ENCODE data around the gene RAD52.

Gene RAD52

DNA sequence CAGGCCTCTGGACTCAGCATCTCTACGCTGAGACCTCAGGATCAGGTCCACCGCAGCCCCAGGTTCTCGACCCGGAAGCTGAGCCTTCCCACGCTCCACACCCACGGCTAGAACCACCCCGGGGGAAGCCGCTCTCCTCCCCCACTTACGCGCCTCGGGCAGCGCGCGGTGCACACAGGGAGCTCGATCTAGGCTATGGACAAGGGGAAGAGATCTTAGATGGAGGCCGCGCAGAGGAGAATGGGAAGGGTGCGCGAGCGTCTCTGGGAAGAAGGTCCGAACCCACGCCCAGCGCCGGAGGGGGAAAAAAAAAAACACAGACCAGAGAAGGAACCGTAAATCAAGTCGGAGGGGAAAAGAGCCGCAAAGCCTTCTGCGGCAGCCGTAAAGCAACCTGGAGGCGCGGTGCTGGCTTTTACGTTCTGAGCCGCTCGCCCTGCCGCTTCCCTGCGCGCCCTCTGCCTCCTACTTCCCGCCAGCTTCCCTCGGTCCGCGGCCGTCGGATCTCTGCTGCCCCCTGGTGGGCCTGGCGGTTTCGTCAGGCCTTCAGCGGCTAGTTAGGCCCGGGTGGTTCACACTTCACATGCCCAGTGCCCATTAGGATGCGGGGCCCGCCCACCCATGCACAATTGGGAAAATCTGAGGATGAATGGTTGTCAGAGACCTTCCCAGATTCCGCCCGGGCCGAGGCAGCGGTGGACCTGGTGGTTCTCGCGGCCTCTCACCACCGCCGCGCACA lies at the start of gene RAD52:
Gene RAD52, minus strand, starts transcription at position 242 of the 739 bp plus-strand sequence. CDS start 16,636 bp downstream, outside the sequence.
- DNase-seq (ENCODE audit: low read depth): peak; percentile 95

GRCh38 chr12:998020-998874 lies 48.8 kb upstream of the RAD52 start:
- DNase-seq (ENCODE audit: low read depth): no peak

DNA sequence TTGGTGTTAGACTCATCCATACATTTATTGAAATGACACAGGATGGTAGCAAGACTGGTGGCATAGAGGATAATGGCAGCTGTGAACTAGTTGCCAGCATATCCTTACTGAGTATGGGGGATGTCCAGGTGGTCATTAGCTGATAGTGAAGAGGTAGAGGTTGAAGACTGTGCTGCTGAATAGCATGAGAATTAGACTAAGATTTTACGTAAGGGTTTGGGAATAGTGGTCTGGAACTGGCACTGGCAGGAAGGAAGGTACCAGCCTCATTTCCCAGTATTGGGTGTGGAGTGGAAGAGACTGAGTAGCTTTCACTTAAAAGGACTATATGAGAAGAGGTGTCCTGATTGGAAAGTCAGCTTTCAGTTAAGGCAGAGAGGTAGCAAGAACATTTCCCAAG lies 48.0 kb upstream of the RAD52 start:
- no peak for DNase-seq (ENCODE audit: low read depth)

DNA sequence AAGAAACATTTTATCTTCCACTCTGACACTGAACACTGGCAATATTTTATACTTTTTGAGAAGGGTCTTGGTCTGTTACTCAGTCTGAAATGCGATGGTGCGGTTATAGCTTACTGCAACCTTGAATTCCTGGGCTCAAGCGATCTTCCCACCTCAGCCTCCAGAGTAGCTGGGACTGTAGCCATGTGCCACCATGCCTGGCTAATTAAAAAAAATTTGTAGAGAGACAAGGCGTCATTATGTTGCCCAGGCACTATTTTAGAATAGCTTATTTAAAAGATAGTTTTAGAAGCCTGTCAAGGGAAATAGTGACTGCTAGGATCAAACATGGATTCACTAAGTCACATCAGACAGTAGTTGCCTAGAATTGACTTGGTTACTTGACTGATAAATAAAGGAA lies 47.4 kb upstream of the RAD52 start:
- DNase-seq (ENCODE audit: low read depth): no peak

- no peak for DNase-seq (ENCODE audit: low read depth)
Measured at GRCh38 chr12:992647-993046, 43.2 kb upstream of the RAD52 start.

DNA sequence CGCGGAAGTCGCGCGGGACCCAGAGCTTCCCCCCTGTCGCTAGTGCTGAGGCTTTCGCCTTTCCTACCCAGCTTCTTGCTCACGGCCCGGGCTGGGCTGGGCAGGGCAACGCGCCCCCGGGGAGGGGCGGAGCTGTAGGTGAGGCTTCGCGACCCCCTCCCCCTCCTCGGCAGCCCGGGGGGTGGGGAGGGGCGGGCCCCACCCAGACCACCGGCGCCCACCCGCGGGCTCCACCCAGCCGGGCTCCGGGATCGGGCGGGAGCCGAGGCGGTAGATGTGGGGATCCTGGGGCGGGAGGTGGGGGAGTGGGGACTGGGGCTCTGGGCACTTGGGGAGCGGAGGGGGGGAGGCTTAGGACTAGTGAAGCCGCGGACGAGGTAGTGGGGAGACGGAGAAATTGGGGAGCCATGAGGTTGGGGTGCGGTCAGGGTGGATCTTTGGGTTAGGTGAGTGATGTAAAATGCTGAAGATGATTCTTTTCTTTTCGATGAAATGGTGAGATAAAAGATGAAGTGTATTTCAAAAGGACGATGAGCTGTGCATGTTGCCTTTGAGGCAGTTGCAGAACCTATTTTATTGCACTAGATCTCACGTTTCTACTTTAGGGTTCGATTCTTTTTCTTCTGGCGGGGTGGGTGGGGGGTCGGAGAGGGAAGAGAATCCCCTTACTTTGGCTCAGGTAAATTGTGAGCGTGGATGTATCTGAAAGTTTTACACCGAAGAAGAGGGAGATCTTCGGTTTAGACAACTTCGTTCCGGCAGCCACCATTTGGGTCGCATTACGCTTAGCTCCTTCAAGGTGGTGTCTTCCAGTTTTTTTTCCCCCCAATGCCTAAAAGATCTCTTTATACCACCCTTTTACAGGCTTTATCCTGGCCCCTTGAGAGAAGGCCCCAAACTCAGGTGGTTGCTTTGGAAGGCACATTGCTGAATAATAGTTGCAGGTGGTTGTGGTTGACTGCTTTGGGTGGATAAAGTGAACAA lies 42.1 kb upstream of the RAD52 start:
- DNase-seq (ENCODE audit: low read depth): no peak

- DNase-seq (ENCODE audit: low read depth): peak; percentile 76
Measured at GRCh38 chr12:990661-991349, 41.3 kb upstream of the RAD52 start, which contains the start of gene ERC1. Gene ERC1, plus strand, starts transcription at chr12:991223. Its CDS starts 36,681 bp downstream, at chr12:1027904.

GRCh38 chr12:989751-990660 lies 40.5 kb upstream of the RAD52 start:
- peak; percentile 30 for DNase-seq (ENCODE audit: low read depth)

GRCh38 chr12:989051-989450 lies 39.6 kb upstream of the RAD52 start:
- no peak for DNase-seq (ENCODE audit: low read depth)

- DNase-seq (ENCODE audit: low read depth): no peak
Measured at GRCh38 chr12:988646-989045, 39.2 kb upstream of the RAD52 start.

DNA sequence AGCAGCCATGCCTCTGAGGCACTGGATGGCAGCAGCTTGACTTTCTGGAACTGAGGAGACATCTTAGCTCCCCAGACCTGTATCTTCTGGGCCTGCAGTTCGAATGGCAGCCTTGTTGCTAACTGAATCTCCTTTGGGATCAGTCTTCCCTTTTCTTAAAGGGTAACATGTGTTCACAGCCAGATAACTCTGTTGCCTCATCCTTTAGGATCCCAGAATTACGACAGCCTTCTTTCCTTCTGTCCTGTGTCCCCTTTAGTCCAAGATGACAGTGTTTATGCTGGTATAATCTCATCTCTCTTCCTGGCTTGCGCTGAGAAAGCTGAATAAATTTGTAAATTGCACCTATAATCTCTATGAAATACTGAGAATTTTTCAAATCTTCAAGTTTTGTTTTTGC lies 32.5 kb upstream of the RAD52 start:
- DNase-seq (ENCODE audit: low read depth): no peak

DNA sequence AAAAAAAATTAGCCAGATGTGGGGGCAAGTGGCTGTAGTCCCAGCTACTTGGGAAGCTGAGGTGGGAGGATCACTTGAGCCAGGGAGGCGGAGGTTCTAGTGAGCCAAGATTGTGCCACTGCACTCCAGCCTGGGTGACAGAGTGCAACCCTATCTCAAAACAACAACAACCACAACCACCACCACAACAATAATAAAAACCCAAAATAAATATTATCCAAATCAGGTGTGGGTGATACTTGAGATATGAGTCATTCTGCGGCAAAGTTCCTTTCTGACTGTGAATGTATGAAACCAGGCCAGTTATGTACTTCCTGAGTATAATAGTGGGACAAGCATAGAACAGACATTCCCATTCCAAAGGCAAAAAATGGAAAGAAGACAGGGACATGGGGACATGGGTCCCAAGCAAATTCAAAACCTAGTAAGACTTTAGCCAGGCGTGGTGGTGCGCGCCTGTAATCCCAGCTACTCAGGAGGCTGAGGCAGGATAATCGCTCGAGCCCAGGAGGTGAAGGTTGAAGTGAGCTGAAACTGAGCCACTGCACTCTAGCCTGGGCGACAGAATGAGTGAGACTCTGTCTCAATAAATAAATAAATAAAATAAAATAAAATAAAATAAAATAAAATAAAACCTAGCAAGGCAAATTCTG lies 31.8 kb upstream of the RAD52 start:
- DNase-seq (ENCODE audit: low read depth): no peak

DNA sequence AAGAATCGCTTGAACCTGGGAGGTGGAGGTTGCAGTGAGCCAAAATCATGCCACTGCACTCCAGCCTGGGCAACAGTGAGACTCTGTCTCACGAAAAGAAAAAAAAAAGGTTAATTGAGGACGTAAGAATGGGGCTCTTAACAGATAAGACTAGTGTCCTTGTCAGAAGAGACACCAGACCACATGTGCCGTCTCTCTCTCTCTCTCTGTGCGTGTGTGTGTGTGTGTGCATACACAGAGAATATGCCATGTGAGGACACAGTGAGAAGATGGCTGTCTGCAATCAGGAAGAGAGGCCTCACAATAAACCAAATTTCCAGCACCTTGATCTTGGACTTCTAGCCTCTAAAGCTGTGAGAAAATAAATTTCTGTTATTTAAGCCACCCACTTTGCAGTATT lies 29.9 kb upstream of the RAD52 start:
- no peak for DNase-seq (ENCODE audit: low read depth)

GRCh38 chr12:977156-977555 lies 27.7 kb upstream of the RAD52 start:
- DNase-seq (ENCODE audit: low read depth): no peak

- DNase-seq (ENCODE audit: low read depth): no peak
Measured at GRCh38 chr12:976644-977043, 27.1 kb upstream of the RAD52 start.

- DNase-seq (ENCODE audit: low read depth): no peak
Measured at GRCh38 chr12:974271-974862, 24.9 kb upstream of the RAD52 start.

DNA sequence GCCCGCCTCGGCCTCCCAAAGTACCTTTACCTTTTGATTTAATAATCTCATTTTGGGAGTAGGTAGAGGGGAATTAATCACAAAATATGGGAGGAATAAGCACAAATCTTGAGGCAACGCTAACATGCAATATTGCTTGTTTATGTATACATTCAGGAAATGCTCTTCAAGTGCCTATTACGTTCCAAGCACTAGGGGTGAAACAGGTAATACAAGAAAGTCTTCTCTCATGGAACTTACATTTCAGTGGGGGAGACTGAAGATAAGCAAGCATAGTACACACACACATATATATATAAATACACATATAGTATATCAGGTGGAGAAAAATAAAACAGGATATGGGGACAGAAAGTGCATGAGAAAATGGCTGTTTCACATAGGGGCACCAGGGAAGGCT lies 22.5 kb upstream of the RAD52 start:
- no peak for DNase-seq (ENCODE audit: low read depth)

GRCh38 chr12:969821-970220 lies 20.3 kb upstream of the RAD52 start:
- DNase-seq (ENCODE audit: low read depth): no peak

DNA sequence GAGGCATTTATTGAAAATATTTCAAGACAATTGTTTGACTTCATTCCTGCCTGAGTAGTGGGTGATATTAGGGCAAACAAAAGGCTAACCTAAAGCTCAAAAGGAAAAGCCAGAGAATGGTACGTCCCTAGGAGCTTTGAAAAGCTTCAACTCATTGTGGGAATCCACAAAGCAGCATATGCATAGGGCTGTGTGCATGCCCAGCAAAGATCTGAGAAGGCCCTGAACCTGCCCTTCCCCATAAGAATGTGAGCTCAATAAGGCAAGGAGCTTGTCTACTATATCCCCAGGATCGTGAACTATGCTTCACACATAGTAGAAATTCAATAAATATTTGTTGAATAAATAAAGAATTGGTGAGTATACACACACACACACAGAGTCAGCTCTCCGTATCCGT lies 19.1 kb upstream of the RAD52 start:
- no peak for DNase-seq (ENCODE audit: low read depth)
